ENCODE data around the gene PHLDB3.

DNA sequence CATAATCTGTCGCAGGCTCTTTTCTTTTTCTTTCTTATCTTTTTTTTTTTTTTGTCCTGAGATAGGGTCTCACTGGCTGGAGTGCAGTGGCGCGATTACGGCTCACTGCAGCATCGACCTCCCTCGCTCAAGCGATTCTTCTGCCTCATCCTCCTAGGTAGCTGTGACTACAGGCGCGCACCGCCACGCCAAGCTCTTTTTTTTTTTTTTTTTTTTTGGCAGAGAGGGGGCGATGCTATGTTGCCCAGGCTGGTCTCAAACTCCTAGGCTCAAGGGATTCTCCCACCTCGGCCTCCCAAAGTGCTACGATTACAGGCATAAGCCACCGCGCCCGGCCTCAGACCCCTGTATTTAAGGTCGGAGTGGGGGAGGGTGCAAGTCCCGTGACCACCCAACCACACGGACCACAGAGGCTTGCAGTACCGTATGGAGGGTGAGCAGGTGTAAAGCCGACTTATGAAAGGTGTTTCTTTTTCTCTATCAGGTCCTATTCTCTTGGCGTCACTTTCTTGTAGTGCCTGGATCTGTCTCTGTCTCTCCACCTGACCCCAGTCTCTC lies 2.0 kb downstream of the PHLDB3 start:
- TF ChIP-seq, protein P1, sequence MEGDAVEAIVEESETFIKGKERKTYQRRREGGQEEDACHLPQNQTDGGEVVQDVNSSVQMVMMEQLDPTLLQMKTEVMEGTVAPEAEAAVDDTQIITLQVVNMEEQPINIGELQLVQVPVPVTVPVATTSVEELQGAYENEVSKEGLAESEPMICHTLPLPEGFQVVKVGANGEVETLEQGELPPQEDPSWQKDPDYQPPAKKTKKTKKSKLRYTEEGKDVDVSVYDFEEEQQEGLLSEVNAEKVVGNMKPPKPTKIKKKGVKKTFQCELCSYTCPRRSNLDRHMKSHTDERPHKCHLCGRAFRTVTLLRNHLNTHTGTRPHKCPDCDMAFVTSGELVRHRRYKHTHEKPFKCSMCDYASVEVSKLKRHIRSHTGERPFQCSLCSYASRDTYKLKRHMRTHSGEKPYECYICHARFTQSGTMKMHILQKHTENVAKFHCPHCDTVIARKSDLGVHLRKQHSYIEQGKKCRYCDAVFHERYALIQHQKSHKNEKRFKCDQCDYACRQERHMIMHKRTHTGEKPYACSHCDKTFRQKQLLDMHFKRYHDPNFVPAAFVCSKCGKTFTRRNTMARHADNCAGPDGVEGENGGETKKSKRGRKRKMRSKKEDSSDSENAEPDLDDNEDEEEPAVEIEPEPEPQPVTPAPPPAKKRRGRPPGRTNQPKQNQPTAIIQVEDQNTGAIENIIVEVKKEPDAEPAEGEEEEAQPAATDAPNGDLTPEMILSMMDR (IDR thresholded peaks at IDR 0.05) = no peak
- no peak for TF ChIP-seq POLR2A (IDR thresholded peaks at IDR 0.05)
- TF ChIP-seq POLR2AphosphoS5 (IDR thresholded peaks at IDR 0.05) = no peak
